B cell (primary cell): ENCODE data around the gene SCN7A. TPM values are rescaled to one million over a fixed set of nuclear protein-coding genes. Genes with fewer than 3 reads are reported as not detected.
"Not testable (repeated sequence)": the region's sequence is repeated elsewhere in the genome, so short reads cannot be mapped to it uniquely, and the experiment has no call there.

Source experiments
- ATAC-seq: fragments of 200-7000 bp; cut with Tn5 transposase; one replicate; pipeline ENCODE4 v1.10.0; 2021; ENCODE audit warnings: low read depth, mild to moderate bottlenecking, moderate number of reproducible peaks, moderate library complexity
- CTCF ChIA-PET: fragments of 350-600 bp; sonication (Branson Sonifier 250); formaldehyde crosslinking; loops from one replicate; lab custom pipeline; 2021; ENCODE audit warnings: antibody characterized with exemption, inconsistent platforms; lab: Charles Lee
- POLR2A ChIA-PET: fragments of 350-600 bp; sonication (Branson Sonifier 250); formaldehyde crosslinking; loops from one replicate; lab custom pipeline; 2021; ENCODE audit warnings: antibody characterized with exemption; lab: Charles Lee
- DNase-seq: peaks from one replicate; pipeline ENCODE4 v3.0.0; 2013
- H2AFZ ChIP-seq: 2 replicates; pipeline ENCODE4 v1.6.1; 2012; ENCODE audit warnings: mild to moderate bottlenecking, low read depth, low read length; ENCODE audit not compliant: insufficient read depth, poor library complexity, severe bottlenecking
- H3K27ac ChIP-seq, 2 donors: 1 replicate in 1 of 2; 2 replicates in 1 of 2; pipeline ENCODE4 v1.5.1; 2012 to 2013; ENCODE audit warnings: low read length in 2 of 2, mild to moderate bottlenecking in 2 of 2, moderate library complexity in 1 of 2
- H3K27me3 ChIP-seq, 4 experiments: fragments of 200-600 bp in 1 of 4; sonication (generic) in 1 of 4; replicated peaks in 1 of 4; 1 replicate in 2 of 4; 2 replicates in 2 of 4; pipeline versions ENCODE4 v1.6.1 to v1.7.0; 2013 to 2016; ENCODE audit warnings: low read length in 3 of 4, mild to moderate bottlenecking in 2 of 4, mixed read lengths in 1 of 4, moderate library complexity in 1 of 4; ENCODE audit not compliant: insufficient read depth in 4 of 4, control insufficient read depth in 3 of 4; ENCODE audit errors: control extremely low read depth in 1 of 4
- H3K36me3 ChIP-seq, 2 experiments: replicated peaks in 1 of 2; 1 replicate in 1 of 2; 2 replicates in 1 of 2; pipeline versions ENCODE4 v1.6.1 to v1.7.1; 2013; ENCODE audit warnings: low read length in 1 of 2; ENCODE audit not compliant: insufficient read depth in 2 of 2, control insufficient read depth in 1 of 2; ENCODE audit errors: control extremely low read depth in 1 of 2, extremely low read depth in 1 of 2
- H3K4me1 ChIP-seq, 2 donors: fragments of 200-600 bp in 1 of 2; sonication (generic) in 1 of 2; 1 replicate in 1 of 2; 2 replicates in 1 of 2; pipeline versions ENCODE4 v1.5.1 to v1.6.1; 2013 to 2017; ENCODE audit warnings: low read length in 2 of 2; ENCODE audit not compliant: control insufficient read depth in 2 of 2, insufficient read depth in 2 of 2
- H3K4me2 ChIP-seq: replicated peaks from 2 replicates; pipeline ENCODE3; 2012; ENCODE audit warnings: mild to moderate bottlenecking, low read depth, low read length; ENCODE audit not compliant: poor library complexity, severe bottlenecking
- H3K4me3 ChIP-seq, 5 experiments: fragments of 200-600 bp in 1 of 5; sonication (generic) in 1 of 5; 1 replicate in 3 of 5; 2 replicates in 2 of 5; pipeline versions ENCODE4 v1.5.1 to v1.7.0; 2011 to 2016; ENCODE audit warnings: low read length in 4 of 5, mild to moderate bottlenecking in 4 of 5, low read depth in 2 of 5, control low read depth in 1 of 5, moderate library complexity in 1 of 5; ENCODE audit not compliant: insufficient read depth in 1 of 5; ENCODE audit errors: control extremely low read depth in 1 of 5, extremely low read depth in 1 of 5
- H3K79me2 ChIP-seq: fragments of 200-600 bp; sonication (generic); one replicate; pipeline ENCODE4 v1.6.0; 2016; ENCODE audit warnings: low read length; ENCODE audit not compliant: control insufficient read depth, insufficient read depth
- H3K9ac ChIP-seq: fragments of 200-600 bp; sonication (generic); 2 replicates; pipeline ENCODE4 v1.6.1; 2017; ENCODE audit warnings: mild to moderate bottlenecking, low read length, moderate library complexity
- H3K9me3 ChIP-seq, 3 donors: one replicate each; pipeline versions ENCODE4 v1.6.1 to v1.7.1; 2013; ENCODE audit warnings: low read length in 2 of 3; ENCODE audit not compliant: control insufficient read depth in 2 of 3, insufficient read depth in 1 of 3; ENCODE audit errors: control extremely low read depth in 1 of 3
- H4K20me1 ChIP-seq: 2 replicates; pipeline ENCODE4 v1.6.0; 2012; ENCODE audit warnings: mild to moderate bottlenecking, low read length; ENCODE audit not compliant: insufficient read depth, control insufficient read depth, poor library complexity, severe bottlenecking
- H3K27ac Mint-ChIP-seq: one replicate; pipeline ENCODE4 v1.8.0; 2021; ENCODE audit warnings: mixed read lengths
- H3K27me3 Mint-ChIP-seq: one replicate; pipeline ENCODE4 v1.8.0; 2021; ENCODE audit warnings: mixed read lengths
- H3K4me1 Mint-ChIP-seq: one replicate; pipeline ENCODE4 v1.8.0; 2021; ENCODE audit warnings: mixed read lengths
- H3K4me3 Mint-ChIP-seq: one replicate; pipeline ENCODE4 v1.8.0; 2021; ENCODE audit warnings: mixed read lengths
- H3K9me3 Mint-ChIP-seq: one replicate; pipeline ENCODE4 v1.8.0; 2022; ENCODE audit warnings: mixed read lengths; ENCODE audit not compliant: insufficient read depth
- CTCF ChIP-seq: fragments of 200-600 bp; IDR thresholded peaks from one replicate; pipeline ENCODE4 v1.8.0; 2022; ENCODE audit warnings: antibody characterized with exemption, mild to moderate bottlenecking
- EZH2 ChIP-seq: IDR thresholded peaks from 2 replicates; pipeline ENCODE4 v1.6.1; 2012; ENCODE audit warnings: borderline replicate concordance, low read depth, mild to moderate bottlenecking, moderate library complexity, low read length; ENCODE audit not compliant: insufficient read depth, poor library complexity, severe bottlenecking
- WGBS: methylation state at CpG from one replicate; pipeline ENCODE4 v1.1.5; 2013; ENCODE audit warnings: missing lambda C conversion rate; ENCODE audit not compliant: insufficient coverage; 5-methylcytosine and 5-hydroxymethylcytosine counted together
- intact Hi-C: fragments of 100-400 bp; cut with micrococcal nuclease; formaldehyde crosslinking; loops from one replicate; pipeline ENCODE4 v1.10.0; 2022
- polyA plus RNA-seq: library from polyadenylated mRNA; depleted of rRNA; stranded (reverse); fragments of >200 nt; gene quantifications from 2 replicates; pipeline ENCODE4 v1.2.3, GENCODE V29; 2012
- total RNA-seq, 2 donors: library from RNA; stranded (reverse); fragments of 120-200 nt in 1 of 2; gene quantifications; 1 replicate in 1 of 2; 2 replicates in 1 of 2; pipeline versions ENCODE4 v1.2.3 to v1.2.4, GENCODE V29; 2013 to 2022

SCN7A gene
- total and polyA plus RNA-seq, 2 donors (not counting 1 experiment from before 2014, with no cell fraction given), result not detected

DNA sequence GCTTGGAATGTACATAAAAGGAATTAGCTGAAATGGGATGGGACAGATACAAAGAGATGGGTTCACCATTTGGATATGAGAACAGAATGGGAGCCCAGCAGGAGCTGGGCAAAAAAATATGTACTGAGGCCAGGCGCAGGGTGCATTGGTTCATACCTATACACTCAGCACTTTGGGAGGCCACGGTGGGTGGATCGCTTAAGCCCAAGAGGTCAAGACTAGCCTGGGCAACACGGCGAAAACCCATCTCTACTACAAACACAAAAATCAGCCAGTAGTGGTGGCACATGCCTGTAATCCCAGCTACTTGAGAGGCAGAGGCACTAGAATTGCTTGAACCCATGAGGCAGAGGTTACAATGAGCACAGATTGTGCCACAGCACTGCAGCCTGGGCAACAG lies 30.4 kb downstream of the SCN7A start:
- no peaks in the 10 kb centered on the region for H3K27me3 ChIP-seq
- ChIA-PET POLR2A (no interaction called here), CTCF (no interaction called here)
- H3K27ac ChIP-seq, result no peak overlapping the region
- no peak overlapping the region for H3K4me3 ChIP-seq
- no peak overlapping the region for H3K9ac ChIP-seq
- H3K4me1 Mint-ChIP-seq, result no peaks in the 10 kb centered on the region
- no peak for TF ChIP-seq EZH2
- no peak for TF ChIP-seq CTCF
- intact Hi-C loops, result no loop called here
- H3K4me3 Mint-ChIP-seq, result no peak overlapping the region
- no peaks in the 10 kb centered on the region for H3K9me3 ChIP-seq
- no peak overlapping the region for H3K4me2 ChIP-seq
- H3K4me1 ChIP-seq, result no peaks in the 10 kb centered on the region
- H3K36me3 ChIP-seq, result no peaks in the 10 kb centered on the region
- 100% methylated on average over 5 of the region's 5 CpGs for WGBS
- no peak overlapping the region for H2AFZ ChIP-seq
- no peaks in the 10 kb centered on the region for H3K9me3 Mint-ChIP-seq
- no peak overlapping the region for H3K27ac Mint-ChIP-seq
- no peaks in the 10 kb centered on the region for H4K20me1 ChIP-seq
- DNase-seq, result no peak
- H3K27me3 Mint-ChIP-seq, result no peaks in the 10 kb centered on the region
- H3K79me2 ChIP-seq, result no peaks in the 10 kb centered on the region
- ATAC-seq, result no peak

- TF ChIP-seq EZH2, result no peak
- no peak for TF ChIP-seq CTCF
- H3K4me1 ChIP-seq, result no peaks in the 10 kb centered on the region
- no peaks in the 10 kb centered on the region for H3K4me1 Mint-ChIP-seq
- CTCF ChIA-PET, result no interaction called here
- H3K9me3 ChIP-seq, result no peaks in the 10 kb centered on the region
- no peak overlapping the region for H2AFZ ChIP-seq
- no peak overlapping the region for H3K4me3 Mint-ChIP-seq
- no CpG with 5 or more reads among the region's 1 CpG for WGBS
- no peak overlapping the region for H3K27ac Mint-ChIP-seq
- H3K27ac ChIP-seq, result no peak overlapping the region
- H3K79me2 ChIP-seq, result no peaks in the 10 kb centered on the region
- H3K36me3 ChIP-seq, result no peaks in the 10 kb centered on the region
- H3K9me3 Mint-ChIP-seq, result peaks cover 2% of the 10 kb centered on the region
- H3K4me2 ChIP-seq, result no peak overlapping the region
- no peaks in the 10 kb centered on the region for H3K27me3 Mint-ChIP-seq
- H3K27me3 ChIP-seq, result no peaks in the 10 kb centered on the region
- H3K9ac ChIP-seq, result no peak overlapping the region
- POLR2A ChIA-PET, result no interaction called here
- intact Hi-C loops, result no loop called here
- ATAC-seq (no peak), DNase-seq (no peak)
- H3K4me3 ChIP-seq, result no peak overlapping the region
- H4K20me1 ChIP-seq, result no peaks in the 10 kb centered on the region
These were observed 35.4 kb downstream of the SCN7A start for GRCh38 chr2:166458674-166459073.

DNA sequence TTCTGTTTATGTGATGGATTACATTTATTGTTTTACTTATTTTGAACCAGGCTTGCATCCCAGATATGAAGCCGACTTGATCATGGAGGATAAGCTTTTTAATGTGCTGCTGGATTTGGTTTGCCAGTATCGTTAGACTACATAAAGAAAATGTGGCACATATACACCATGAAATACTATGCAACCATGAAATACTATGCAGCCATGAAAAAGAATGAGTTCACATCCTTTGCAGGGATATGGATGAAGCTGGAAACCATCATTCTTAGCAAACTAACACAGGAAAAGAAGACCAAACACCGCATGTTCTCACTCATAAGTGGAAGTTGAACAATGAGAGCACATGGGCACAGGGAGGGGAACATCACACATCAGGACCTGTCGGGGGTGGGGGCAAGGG lies 38.2 kb downstream of the SCN7A start:
- H3K27me3 ChIP-seq, H3K27ac Mint-ChIP-seq, ATAC-seq, CTCF ChIA-PET, H3K9ac ChIP-seq, H3K27me3 Mint-ChIP-seq, H3K4me3 Mint-ChIP-seq, DNase-seq, H3K79me2 ChIP-seq, H3K4me3 ChIP-seq, H3K4me1 ChIP-seq, intact Hi-C loops, H4K20me1 ChIP-seq, H3K9me3 Mint-ChIP-seq, H3K27ac ChIP-seq, POLR2A ChIA-PET, H3K36me3 ChIP-seq, H3K9me3 ChIP-seq, H3K4me2 ChIP-seq, H2AFZ ChIP-seq, H3K4me1 Mint-ChIP-seq: not testable (repeated sequence)
- WGBS, result no CpG with 5 or more reads among the region's 4 CpGs
